ENCODE results near the gene CLEC18A.
"Not testable (repeated sequence)": the region's sequence is repeated elsewhere in the genome, so short reads cannot be mapped to it uniquely, and the experiment has no call there.

CLEC18A gene

DNA sequence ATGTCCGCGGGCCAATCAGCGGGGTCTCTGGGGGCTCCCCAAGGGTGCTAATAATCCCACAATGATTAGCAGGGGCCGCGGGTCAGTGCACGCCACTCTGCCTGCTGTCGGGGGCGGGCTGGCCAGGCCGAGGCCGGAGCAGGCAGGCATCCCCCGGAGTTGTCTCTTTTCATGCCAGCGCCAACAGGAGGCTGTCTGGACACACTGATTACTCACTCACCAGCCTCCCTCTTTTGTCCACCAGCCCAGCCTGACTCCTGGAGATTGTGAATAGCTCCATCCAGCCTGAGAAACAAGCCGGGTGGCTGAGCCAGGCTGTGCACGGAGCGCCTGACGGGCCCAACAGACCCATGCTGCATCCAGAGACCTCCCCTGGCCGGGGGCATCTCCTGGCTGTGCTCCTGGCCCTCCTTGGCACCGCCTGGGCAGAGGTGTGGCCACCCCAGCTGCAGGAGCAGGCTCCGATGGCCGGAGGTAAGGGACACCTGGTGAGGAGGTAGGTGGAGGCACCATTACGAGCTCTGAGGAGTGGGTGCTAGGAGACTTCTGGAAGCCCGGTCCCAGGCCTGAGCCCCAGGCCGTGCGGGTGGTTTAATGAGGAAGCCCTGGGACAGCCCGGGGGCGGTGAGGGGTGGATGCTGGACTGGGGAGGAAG is at the start of gene CLEC18A:
Gene CLEC18A (plus strand): TSS at position 318 of the 655 bp plus-strand sequence. CDS start 33 bp downstream, at position 351.
- DNase-seq = not testable (repeated sequence)

DNA sequence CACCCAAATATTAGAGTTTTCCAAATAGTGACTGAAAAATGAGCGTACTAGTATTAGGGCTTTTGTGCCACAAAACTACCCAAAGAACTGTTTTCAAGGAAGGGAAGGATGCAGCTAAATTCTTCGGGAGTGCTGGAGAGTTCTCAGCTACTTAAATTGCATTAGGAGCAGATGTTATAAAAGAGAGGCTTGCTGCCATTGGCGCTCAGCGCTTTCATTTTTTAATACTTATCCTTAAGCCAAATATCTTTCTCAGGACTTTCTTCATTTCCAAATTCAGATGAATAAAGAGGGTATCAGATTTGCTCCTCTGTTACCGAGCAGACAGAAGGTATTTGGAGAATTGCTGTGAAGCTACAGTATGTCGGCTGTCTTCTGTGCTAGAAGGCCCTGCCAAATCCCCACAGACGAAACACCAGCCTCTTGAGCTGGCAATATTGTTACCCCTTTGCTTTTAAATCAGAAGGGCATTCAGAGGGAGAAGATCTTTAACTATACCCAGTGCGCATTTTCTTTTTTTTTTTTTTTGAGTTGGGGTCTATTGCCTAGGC is 47.2 kb upstream of the CLEC18A start:
- DNase-seq = no peak

DNA sequence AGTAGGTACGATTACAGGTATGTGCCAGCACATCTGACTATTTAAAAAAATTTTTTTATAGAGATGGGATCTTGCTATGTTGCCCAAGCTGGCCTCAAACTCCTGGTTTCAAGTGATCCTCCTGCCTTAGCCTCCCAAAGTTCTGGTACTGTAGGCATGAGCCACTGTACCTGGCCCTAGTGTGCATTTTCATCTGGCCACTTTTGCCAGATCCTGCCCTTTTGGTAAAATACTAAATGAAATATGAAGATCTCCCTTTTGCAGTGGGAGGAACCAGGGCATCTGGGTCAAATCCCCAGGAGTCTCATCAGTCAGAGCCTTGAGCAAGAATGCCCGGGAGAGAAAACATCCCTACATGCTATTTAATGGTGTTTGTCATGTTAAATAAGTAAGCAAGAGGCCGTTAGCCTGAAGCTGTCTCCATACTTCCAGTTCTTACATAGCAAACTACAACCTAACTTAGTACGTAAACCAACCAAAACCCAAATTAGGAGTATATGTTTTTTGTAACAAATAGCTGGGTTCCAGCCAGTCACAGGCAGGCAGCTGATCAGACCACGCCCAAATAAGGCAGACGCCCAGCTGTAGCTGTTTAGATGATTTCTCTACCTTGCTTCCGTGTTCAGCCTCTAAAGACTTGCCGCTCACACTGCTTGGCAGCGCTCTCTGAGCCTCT is 46.5 kb upstream of the CLEC18A start:
- DNase-seq = no peak

DNA sequence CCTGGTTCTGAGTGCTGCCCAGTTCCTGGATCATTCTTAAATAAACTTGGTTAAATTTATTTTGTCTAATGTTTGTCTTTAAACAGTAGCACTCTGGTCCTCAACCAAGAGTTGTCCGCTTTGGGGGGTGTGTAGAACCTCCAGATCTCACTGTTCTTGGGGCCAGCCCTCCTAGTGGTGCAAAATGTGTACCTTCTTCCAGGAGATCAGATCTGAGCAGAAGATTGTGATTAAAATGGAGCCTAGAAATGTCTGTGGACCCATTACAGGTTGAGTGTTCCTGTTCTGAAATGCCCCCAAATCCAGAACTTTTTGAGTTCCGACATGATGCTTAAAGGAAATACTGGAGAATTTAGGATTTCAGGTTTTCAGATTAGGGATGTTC is 46.0 kb upstream of the CLEC18A start:
- no peak for DNase-seq

DNA sequence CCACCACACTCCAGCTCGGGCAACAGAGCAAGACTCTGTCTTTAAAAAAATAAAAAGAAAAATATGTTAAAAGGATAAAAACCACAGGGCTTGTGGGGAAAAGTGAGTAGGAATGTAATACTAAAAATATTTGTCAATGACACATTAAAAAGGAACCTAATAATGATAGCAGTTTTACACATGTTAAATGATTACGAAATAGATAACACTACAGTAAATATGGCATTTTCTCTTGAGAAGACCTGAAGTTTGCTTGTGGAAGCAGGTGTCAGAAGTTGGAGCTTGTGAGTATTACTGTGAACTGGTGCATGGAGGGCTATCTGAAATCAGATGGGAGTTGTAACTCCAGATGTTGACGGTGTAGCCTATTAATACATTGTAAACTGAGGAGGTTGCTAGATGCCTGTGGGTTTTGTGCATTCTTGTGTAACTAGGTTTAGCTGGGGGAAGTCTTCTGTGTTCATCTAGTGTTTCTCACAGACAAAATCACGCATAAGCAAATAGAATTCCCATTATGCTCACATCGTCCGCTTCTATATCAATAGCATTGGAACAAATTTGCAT is 44.2 kb upstream of the CLEC18A start:
- no peak for DNase-seq

DNA sequence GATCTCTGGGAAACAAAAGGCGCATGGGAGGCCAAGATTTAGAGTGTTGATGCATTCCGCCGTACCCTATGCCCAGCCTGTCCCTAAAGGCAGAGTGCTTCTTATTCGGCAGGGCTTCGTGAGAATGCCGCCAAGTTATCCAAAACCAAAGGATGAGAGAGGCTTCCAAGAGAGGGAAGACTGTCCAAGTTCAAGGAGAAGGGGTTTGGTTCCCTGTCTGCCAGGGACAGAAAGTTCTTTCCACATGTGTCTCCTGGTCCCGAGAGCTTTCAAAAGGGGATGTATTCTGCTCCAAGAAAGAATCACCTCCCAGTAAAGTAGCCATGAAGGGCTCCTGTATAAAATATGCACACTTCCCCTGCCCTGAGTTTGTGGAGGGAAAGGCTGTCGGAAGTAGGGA is 42.1 kb upstream of the CLEC18A start:
- no peak for DNase-seq

DNA sequence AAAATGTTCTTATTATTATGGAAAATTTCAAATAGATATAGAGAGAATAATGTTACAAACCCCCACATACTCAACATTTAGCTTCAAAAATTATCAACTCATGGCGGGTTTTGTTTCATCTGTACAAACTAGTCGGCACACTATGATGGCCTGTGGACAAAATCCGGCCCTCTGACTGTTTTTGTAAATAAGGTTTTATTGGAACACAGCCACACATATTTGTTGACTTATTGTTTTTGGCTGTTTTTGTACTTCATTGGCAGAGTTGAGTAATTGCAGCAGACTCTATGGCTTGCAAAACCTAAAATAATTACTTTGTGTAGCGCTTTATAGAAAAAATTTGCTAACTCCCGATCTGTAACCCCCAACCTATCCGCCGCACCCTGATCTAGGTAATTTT is 41.4 kb upstream of the CLEC18A start:
- no peak for DNase-seq

DNA sequence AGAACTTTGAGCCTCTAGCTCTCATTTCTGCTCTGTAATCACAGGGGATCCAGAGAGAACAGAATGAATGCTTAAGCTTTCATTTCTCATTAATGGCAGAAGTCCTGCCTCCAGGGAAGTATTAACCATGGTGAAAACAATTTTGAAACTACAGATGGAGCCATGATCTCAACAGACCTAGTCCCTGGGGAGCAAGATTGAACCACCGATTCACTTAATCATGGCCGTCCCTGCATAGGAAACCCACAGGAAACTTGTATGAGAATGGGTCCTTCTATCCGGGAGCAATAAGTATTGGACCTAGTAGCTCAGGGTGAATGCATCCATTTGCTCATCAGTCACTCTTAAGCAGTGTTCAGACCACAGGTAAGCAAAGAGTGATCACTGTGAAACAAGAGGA is 40.2 kb upstream of the CLEC18A start:
- no peak for DNase-seq

DNA sequence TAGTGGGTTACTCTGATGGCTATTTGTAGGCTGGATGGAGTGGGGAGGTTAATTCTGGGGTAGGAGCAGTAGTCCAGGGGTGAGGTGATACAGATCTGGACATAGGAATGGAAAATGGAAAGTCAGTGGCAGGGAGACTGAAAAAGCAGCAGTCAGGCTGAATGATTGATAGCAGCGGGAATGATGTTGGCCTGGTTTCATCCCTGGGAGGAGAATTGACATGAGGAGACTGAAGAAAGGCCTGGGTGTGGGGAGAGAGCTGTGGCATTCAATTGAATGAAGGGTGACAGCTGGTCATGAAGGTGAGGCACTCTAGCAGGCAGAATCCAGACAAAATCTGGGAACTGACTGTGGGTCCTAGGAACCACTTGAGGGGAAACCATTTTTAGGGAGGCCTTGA is 34.7 kb upstream of the CLEC18A start:
- DNase-seq = no peak

DNA sequence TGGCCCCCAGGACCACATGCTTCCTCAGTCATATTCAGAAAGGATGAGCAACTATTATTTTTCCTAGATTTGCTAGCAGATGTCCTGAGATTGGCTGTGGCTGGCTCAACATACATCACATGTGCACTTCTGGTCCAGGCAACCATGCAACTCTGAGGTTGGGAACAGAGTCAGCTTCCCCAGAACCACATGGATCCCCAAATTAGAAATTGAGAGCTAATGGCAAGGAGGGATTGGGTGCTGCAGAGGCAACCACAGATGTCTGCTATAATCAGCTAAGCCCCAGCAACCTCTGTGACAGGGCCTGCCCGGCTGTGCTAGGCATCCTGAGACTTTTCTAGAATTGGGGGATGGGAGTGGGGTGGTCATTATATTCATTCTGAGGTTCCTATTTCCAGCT is 33.8 kb upstream of the CLEC18A start:
- no peak for DNase-seq

DNA sequence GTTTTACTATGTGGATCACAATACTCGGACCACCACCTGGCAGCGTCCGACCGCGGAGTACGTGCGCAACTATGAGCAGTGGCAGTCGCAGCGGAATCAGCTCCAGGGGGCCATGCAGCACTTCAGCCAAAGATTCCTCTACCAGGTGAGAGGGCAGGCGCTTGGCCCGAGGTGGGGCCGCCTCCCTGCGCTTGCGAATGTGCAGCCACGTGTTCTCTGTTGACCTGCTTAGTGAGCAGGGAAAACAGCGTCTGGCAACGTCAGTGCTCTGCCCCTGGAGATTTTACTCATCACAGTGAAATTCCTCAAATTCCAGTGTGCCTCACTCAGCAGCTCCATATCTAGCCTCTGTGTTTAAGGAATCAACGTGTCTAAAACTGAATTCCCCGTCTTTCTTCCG is 33.4 kb upstream of the CLEC18A start:
- DNase-seq = no peak

DNA sequence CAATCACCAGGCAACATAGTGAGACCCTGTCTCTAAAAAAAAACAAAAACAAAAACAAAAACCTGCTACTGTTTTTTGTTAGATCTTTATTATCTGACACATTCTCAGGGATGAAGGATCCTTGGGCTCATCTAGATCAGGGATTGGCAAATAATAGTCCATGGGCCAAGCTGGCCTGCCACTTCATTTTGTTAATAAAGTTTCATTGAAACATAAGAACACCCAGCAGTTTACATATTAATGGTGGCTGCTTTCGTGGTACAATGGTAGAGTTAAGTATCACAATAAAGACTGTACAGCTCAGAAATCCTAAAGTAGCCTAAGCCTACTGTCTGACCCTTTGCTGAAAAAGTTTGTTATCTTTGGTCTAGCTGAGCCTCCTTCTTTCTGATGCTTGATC is 32.9 kb upstream of the CLEC18A start:
- no peak for DNase-seq

DNA sequence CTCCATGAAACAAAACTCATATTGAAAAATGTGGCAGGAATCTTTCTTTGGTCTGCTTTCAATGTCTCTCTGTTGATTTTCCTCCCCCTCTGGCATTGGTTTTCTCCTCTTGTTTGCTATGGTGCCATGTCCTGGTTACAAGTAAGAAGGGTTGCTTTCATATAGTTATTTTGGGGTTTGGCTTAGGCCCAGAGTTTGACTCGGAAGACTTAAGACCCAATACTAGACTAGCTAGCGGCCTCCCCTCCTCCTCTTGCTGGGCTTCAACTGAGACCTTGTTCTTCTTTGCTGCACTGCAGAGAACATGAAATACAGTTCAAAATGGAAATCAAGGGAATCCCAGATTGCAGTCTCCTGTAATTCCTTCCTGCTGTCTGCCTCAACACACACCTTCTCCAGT is 30.0 kb upstream of the CLEC18A start:
- no peak for DNase-seq

DNA sequence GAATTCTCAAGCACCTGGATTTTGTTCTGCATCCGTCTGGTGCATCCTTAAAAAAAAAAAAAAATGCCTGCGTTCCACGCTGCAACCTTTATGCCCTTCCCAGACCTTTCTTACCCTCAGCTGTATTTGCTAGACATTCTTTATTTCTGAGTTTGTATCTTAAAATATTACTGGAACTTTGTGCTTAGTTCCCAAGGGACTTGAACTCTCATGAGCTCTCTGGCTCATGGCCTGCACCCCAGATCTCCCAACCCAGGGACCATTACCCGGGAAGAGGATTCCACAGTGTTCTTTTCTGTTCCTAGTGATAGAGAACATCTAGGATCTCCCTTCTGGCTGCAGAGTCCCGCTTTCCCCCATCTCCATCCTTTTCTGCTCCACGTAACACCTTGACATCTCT is 28.9 kb upstream of the CLEC18A start:
- DNase-seq = no peak

DNA sequence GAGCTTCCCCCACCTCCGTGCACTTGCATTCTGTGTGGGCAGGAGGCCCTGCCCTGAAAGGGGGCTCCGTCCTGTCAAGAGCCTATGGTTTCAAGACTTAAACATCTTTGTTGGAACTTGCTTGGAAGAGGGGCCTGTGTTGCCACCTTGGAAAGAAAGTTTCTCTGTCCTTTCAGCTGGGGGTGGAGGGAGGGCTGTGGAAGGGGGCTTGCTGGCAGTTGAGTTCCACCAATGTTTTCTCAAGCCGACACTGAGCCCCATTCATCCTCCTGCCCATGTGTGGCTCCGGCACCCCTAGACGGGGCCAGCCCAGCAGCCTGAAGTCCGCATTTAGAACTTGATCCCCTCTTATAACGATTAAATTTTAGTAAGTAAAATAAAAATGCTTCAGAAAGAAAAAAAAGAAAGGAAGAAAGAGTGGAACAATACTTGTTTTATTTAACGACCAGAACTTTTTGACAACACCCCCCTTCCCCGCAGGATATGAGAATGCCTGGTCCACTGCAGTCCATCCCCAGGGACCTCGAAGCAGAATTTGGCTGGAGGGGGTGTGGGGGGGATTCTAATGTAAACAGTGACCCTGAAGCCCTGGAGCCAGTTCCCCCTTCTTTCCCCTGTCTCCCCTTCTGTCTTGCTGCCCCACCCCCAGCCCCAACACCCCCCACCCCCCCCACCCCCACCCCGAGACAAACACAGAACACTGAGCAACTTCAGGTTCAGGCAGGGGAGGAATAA is 26.9 kb upstream of the CLEC18A start:
- no peak for DNase-seq

DNA sequence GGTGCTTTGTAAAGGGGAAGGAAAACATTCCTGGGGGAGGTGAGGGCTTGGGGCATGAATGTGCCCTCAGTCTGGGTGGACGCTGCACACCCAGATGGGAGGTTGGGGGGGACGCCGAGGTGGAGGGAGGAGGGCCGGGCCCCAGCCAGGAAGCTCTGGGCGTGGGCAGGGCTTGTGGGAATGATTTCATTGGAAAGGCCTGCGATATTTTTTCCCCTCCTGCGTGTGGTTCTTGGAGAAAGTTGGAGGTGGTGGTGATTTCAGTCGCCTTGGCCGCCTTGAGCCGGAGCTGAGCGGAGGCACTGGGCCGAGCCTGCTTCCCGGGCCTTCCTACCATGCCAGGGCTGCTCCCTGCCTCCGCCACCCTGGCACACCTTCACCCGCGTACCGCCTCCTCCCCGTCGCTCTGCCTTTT is 26.4 kb upstream of the CLEC18A start:
- DNase-seq = no peak

DNA sequence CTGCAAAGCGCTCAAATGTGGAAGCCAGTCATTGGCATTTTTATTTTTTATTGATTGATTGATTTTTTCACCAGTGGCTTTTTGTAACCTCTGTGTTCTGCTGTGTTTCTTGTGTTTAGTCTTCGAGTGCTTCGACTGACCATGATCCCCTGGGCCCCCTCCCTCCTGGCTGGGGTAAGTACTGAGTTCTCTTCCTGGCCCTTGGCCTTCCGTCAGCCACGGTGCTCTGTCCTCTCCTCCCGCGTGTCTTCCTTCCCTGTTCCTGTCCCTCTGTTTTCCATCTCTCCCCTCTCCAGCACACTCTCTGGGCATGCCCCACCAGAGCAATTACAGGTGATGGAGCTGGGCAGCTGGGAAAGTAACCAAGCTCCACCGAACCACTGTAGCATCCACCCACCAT is 25.8 kb upstream of the CLEC18A start:
- DNase-seq = no peak

DNA sequence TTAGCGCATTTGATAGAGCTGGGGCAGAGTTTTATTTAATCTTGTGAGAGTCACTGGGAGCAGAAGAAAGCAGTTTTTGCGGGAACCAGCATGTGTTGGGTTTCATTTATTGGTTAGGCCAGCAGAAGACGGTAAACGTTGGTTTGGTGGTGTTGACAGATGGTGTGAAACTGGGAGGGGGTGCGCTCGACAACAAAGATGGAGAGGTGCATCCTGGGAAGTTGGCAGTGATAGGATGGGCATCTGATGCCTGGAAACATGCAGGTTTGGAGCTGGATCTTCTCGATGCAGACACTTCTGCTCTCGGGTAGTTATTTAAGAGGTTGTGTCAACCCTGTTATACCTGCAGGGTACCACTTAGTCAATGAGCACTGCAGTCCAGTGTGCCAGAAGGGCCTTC is 24.9 kb upstream of the CLEC18A start:
- no peak for DNase-seq

DNA sequence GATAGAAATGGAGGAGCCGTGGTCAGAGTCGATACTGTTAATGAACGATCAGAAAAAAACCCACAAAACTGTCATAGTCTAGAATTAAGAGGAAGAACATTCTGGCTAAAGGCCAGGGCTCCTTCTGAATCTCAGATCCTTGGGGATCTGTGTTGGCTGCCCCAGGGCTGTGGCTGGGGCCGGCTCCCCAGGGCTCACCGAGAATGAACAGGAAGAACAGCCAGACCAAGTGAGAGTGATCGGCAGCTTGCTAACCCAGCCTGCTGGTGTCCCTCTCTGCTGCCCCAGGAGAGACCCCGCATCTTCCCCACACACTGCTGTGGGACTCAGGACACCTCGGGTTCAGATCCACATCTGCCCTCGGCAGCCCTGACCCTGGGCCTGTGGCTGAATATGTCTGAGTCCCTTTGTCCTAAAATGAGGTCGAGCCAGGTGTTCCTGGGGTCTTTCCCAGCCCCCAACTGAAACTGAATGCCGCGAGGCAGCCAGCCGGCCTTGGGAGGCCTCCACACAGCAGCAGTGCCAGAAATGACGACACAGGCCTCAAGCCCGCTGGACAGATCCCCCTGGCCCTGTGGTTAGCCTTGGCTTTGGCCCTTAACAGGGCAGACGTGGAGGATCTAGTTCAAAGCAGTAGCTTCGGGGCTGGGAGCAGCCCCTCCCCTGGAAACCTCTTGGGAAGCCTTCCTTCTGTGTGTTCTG is 23.9 kb upstream of the CLEC18A start:
- DNase-seq = no peak

DNA sequence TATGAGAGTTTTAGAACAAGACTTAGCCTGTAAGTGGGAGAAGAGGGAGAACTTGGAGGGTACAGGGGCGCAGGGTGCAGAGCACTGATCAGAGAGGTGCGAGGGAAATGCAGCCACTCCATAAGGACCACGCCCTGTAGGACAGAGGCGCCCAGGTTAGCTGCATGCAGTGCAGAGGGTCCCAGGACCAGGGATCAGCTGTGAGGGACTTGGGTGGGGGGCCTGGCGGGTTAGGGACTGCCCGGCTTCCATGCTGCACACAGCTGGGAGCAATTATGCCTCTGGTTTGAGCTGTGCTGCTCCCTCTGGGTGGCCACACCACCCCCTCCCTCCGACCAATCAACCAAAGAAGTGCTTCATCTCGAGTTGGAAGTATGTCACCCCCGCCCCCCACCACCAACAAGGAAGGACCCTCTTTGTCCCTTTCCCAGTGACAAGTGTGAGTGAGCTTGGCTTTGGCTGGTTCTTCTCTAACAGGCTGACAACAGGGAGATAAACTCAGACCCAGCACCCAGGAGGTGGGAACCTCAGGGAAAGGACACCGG is 22.2 kb upstream of the CLEC18A start:
- no peak for DNase-seq

DNA sequence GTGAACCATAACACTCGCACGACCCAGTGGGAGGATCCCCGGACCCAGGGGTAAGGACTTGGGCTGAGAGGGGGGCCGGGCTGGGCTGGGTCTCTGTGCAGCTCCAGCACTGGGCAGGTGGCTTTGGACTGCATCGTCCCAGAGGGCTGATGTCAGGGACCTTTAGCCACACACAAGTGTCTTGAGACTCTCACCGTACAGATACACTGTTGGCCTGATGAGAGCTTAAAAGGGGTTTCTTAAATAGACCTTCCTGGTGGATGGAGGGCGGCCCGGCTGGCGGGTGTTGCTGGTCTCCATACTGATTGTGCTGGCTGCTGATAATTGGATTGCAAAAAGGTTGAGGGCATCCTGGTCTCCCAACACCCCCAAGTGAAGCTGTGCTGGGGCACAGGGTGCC is 21.7 kb upstream of the CLEC18A start:
- no peak for DNase-seq

DNA sequence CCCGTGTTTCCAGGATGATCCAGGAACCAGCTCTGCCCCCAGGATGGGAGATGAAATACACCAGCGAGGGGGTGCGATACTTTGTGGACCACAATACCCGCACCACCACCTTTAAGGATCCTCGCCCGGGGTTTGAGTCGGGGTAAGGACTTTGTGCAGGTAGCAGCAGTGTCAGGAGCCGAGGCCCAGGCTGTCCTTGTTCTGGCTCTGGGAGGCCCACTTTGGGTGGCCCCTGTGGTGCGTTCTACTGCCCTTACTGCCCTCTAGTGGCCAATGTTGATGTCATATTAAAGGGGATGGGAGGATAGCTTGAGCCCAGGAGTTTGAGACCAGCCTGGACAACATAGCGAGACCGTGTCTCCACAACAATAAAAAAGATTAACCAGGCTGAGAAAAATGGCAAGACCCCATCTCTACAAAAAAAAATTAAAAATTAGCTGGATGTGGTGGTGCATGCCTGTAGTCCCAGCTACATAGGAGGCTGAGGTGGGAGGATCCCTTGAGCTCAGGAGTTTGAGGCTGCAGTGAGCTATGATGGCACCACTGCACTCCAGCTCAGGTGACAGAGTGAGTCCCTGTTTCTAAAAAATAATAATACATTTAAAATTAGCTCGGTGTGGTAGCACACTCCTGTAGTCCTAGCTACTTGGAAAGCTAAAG is 20.9 kb upstream of the CLEC18A start:
- peak; percentile 41 for DNase-seq
